Gastrocnemius medialis (tissue), 4 donors: Measurements from ENCODE around the gene MAP3K20. TPM values are rescaled to one million over a fixed set of nuclear protein-coding genes. Genes with fewer than 3 reads are reported as not detected.
A peak's percentile ranks its signal among the peaks of the same experiment; 100 is the strongest.

Source experiments
- ATAC-seq, 2 donors: fragments of 150-250 bp; one replicate each; pipeline ENCODE4 v1.9.1; 2016
- DNase-seq, 2 donors: peaks; one replicate each; pipeline ENCODE4 v3.0.0-alpha.2; 2019
- H3K27ac ChIP-seq, 4 donors: fragments of 200-600 bp; sonication (generic); 1 replicate in 1 of 4; 2 replicates in 3 of 4; pipeline ENCODE4 v1.5.1; 2016 to 2018; ENCODE audit warnings: mild to moderate bottlenecking in 2 of 4, moderate library complexity in 1 of 4
- H3K27me3 ChIP-seq, 3 donors: fragments of 200-600 bp; sonication (generic) in 2 of 3; 1 replicate in 1 of 3; 2 replicates in 2 of 3; pipeline versions ENCODE4 v1.5.1 to v1.6.0; 2016 to 2019; ENCODE audit warnings: mild to moderate bottlenecking in 1 of 3, moderate library complexity in 1 of 3
- H3K36me3 ChIP-seq, 2 donors: fragments of 200-600 bp; sonication (generic) in 1 of 2; one replicate each; pipeline ENCODE4 v1.5.1; 2017 to 2018
- H3K4me1 ChIP-seq, 2 donors: fragments of 200-600 bp; sonication (generic) in 1 of 2; one replicate each; pipeline ENCODE4 v1.5.1; 2016 to 2017; ENCODE audit warnings: mild to moderate bottlenecking in 2 of 2
- H3K4me3 ChIP-seq, 4 donors: fragments of 200-600 bp; sonication (generic) in 3 of 4; 1 replicate in 1 of 4; 2 replicates in 3 of 4; pipeline ENCODE4 v1.5.1; 2016 to 2019; ENCODE audit warnings: mild to moderate bottlenecking in 2 of 4
- H3K9me3 ChIP-seq, 3 donors: fragments of 200-600 bp; sonication (generic) in 2 of 3; 1 replicate in 1 of 3; 2 replicates in 2 of 3; pipeline ENCODE4 v1.5.1; 2016 to 2019
- POLR2A ChIP-seq, 2 donors: fragments of 450-650 bp; IDR thresholded peaks; one replicate each; pipeline ENCODE4 v1.6.1; 2017; ENCODE audit warnings: antibody characterized with exemption in 2 of 2, mild to moderate bottlenecking in 2 of 2, moderate library complexity in 2 of 2
- in situ Hi-C, 4 donors: fragments of 200-750 bp; cut with MboI; loops; one replicate each; pipeline versions ENCODE4 v1.15.0 to v1.8.0; 2017; ENCODE audit warnings: low sequenced_read_pairs in 4 of 4
- intact Hi-C: fragments of 100-400 bp; cut with DNase I; formaldehyde crosslinking; loops from one replicate; pipeline ENCODE4 v1.15.1; 2023; ENCODE audit warnings: low total_unique reads
- total RNA-seq, 4 donors: library from RNA; depleted of rRNA; stranded (reverse); fragments of >200 nt; gene quantifications; one replicate each; pipeline versions ENCODE4 v1.1.0 to v1.2.3, GENCODE V29; 2016
- TF ChIP-seq, protein P1 (sequence below), 5 experiments: fragments of 450-650 bp in 3 of 5; fragments of 200-600 bp in 2 of 5; sonication (generic) in 2 of 5; IDR thresholded peaks in 4 of 5; conservative IDR thresholded peaks in 1 of 5; 1 replicate in 4 of 5; 2 replicates in 1 of 5; pipeline ENCODE4 v1.5.1; 2016 to 2019; ENCODE audit warnings: antibody characterized with exemption in 5 of 5, mild to moderate bottlenecking in 3 of 5, moderate library complexity in 3 of 5

MAP3K20 gene
- total RNA-seq, 4 donors from 2014 or later = 225 to 517 (median 280) TPM

DNA sequence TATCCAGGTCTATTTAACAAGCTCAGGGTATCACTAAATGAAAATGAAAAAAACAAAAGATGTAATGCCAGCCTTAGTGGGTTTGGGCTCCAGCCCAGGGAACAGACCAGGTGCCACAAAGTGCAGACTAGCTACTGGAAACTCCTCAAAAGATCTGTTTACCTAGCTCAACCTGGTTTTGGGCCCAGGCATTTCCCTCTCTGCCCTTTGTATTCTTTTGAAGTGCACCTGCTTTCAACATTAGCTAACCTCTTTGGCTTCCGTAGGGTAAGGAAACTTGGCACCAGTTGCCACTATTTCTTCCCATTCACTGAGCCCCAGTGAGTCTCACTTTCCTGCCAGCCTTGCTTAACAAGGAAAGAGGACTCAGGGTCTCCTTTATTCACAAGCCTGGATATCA, 155.4 kb downstream of the MAP3K20 start:
- peaks cover 48 to 59% of the 10 kb centered on the region in 2 donors for H3K4me1 ChIP-seq
- no peaks in the 10 kb centered on the region for H3K9me3 ChIP-seq
- peak; percentile 76 for ATAC-seq
- in situ Hi-C loops = no loop called here
- no peaks in the 10 kb centered on the region for H3K36me3 ChIP-seq
- H3K4me3 ChIP-seq = no peak overlapping the region
- peak; percentile 49 to 50 for DNase-seq
- peak overlapping the region; percentile 55 to 76 (median 72) for H3K27ac ChIP-seq
- intact Hi-C loops = loop anchor here (5.0 to 10.0 kb wide), 2 partner anchors 121 to 214 kb away; partner anchors contain the start of gene CDCA7
- TF ChIP-seq POLR2A (IDR thresholded peaks at IDR 0.05) = no peak
- TF ChIP-seq, protein P1, sequence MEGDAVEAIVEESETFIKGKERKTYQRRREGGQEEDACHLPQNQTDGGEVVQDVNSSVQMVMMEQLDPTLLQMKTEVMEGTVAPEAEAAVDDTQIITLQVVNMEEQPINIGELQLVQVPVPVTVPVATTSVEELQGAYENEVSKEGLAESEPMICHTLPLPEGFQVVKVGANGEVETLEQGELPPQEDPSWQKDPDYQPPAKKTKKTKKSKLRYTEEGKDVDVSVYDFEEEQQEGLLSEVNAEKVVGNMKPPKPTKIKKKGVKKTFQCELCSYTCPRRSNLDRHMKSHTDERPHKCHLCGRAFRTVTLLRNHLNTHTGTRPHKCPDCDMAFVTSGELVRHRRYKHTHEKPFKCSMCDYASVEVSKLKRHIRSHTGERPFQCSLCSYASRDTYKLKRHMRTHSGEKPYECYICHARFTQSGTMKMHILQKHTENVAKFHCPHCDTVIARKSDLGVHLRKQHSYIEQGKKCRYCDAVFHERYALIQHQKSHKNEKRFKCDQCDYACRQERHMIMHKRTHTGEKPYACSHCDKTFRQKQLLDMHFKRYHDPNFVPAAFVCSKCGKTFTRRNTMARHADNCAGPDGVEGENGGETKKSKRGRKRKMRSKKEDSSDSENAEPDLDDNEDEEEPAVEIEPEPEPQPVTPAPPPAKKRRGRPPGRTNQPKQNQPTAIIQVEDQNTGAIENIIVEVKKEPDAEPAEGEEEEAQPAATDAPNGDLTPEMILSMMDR (IDR thresholded peaks at IDR 0.05 in 4 of 5, conservative IDR thresholded peaks at IDR 0.05 in 1 of 5) = no peak
- no peaks in the 10 kb centered on the region for H3K27me3 ChIP-seq

DNA sequence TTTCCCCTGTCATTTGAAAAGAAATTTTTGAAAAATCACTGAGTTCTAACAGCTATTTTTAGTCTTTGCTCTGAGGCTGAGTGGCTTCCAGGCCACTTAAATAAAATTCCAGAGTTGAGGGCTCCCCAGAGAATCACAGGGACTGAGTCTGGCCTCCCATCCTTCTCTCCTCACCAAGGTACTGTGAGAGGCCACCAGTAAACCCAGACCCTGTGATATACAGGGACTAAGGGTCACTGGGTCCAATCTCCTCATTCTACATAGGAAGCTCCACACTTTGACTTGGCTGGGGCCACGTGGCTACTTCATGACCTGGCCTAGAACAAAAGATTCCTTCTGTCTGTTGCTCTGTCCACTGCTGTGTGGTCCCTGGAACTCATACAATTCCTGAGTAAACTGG, 155.8 kb downstream of the MAP3K20 start:
- DNase-seq (no peak), ATAC-seq (peak in 1 of 2 donors; percentile 16)
- TF ChIP-seq POLR2A (IDR thresholded peaks at IDR 0.05) = no peak
- TF ChIP-seq, protein P1 (IDR thresholded peaks at IDR 0.05 in 4 of 5, conservative IDR thresholded peaks at IDR 0.05 in 1 of 5) = no peak
- Histone ChIP-seq H3K4me1 (peaks cover 44 to 55% of the 10 kb centered on the region in 2 donors), H3K27me3 (no peaks in the 10 kb centered on the region), H3K4me3 (no peak overlapping the region), H3K9me3 (no peaks in the 10 kb centered on the region), H3K36me3 (no peaks in the 10 kb centered on the region), H3K27ac (peak overlapping the region; percentile 55 to 76 (median 72))
- in situ Hi-C loops = no loop called here
- intact Hi-C loops = loop anchor here (5.0 to 10.0 kb wide), 2 partner anchors 121 to 213 kb away; partner anchors contain the start of gene CDCA7

DNA sequence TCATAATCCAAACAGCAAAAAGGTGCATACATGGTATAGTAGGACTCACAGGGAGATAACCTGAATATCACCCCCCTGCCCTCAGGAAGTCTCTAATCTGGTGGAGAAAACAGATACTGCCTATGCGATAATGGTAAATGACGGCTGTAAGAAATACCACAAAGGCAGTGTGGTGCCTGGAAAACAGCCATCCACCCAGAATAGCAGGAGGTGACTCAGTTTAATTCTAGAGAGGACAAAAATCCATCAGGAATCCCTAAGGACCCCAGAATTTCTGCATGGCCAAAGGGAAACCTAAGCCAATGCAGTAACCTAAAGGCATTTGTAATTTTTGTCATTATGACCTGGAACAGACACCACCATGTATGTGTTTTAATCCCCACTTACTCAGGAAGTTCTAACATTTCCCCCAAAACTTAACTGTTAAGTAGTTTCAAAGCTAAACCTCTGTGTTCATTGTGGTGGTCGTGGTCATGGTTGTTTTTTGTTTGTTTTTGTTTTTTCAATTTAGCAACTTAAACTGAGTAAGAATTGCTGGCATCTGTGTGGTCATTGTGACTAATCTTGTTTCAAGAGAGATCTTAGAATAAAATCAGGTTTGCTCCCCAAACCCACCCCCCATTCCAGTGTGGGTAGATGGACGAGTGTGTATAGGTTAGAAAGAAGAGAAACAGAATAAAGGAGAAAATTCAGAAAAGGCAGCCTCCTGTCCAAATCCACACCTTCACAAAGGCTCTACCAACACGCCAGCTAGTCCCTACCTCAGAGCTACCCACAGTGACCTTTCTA, 157.5 kb downstream of the MAP3K20 start:
- Histone ChIP-seq H3K4me1 (peaks cover 27 to 38% of the 10 kb centered on the region in 2 donors), H3K4me3 (no peak overlapping the region), H3K27ac (no peak overlapping the region), H3K9me3 (no peaks in the 10 kb centered on the region), H3K36me3 (no peaks in the 10 kb centered on the region), H3K27me3 (no peaks in the 10 kb centered on the region)
- intact Hi-C loops = loop anchor here (5.0 to 10.0 kb wide), 2 partner anchors 119 to 212 kb away; partner anchors contain the start of gene CDCA7
- ATAC-seq = no peak
- in situ Hi-C loops = no loop called here
- no peak for DNase-seq
- TF ChIP-seq POLR2A (IDR thresholded peaks at IDR 0.05) = no peak
- TF ChIP-seq, protein P1 (IDR thresholded peaks at IDR 0.05 in 4 of 5, conservative IDR thresholded peaks at IDR 0.05 in 1 of 5) = no peak

DNA sequence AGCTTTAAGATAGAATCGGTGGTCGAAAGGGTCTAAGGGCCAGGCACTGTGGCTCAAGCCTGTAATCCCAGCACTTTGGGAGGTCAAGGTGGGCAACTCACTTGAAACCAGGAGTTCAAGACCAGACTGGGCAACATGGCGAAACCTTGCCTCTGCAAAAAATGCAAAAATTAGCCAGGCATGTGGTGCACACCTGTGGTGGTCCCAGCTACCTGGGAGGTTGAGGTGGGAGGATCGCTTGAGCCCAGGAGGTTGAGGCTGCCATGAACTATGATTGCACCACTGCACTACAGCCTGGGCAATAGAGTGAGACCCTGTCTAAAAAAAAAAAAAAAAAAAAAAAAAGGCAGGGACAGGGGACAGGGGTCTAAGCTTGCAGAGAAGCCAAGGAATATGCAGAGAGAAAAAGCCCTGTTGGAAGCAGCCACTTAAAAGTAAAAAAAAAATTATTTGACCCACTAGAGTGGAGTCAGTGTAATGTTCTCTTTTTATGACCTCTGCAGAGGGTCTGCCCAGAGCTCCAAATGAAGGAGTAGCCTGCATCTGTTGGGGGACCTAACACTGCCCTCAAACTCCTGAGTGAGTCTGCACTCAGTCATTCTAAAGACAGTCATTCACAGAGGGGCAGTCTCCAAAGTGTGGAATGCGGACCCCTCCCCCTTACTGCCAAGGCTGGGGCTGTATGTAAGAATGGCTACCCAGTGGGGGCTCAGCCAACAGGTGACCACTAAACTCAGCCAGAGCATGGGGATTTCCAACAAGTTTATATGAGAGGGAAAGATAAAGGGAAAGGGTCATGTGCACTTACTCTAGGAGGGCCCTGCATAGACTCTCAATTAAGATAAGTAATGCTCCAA, 160.5 kb downstream of the MAP3K20 start:
- DNase-seq (no peak), ATAC-seq (no peak)
- TF ChIP-seq, protein P1 (IDR thresholded peaks at IDR 0.05 in 4 of 5, conservative IDR thresholded peaks at IDR 0.05 in 1 of 5) = no peak
- TF ChIP-seq POLR2A (IDR thresholded peaks at IDR 0.05) = no peak
- Histone ChIP-seq H3K9me3 (no peaks in the 10 kb centered on the region), H3K27me3 (no peaks in the 10 kb centered on the region), H3K4me3 (no peak overlapping the region), H3K27ac (no peak overlapping the region), H3K36me3 (peaks cover 0 to 5% of the 10 kb centered on the region in 2 donors), H3K4me1 (peaks cover 7 to 14% of the 10 kb centered on the region in 2 donors)
- intact Hi-C loops = loop anchor here (10.0 kb wide), 1 partner anchor 209 kb away; no protein-coding TSS in a partner anchor
- in situ Hi-C loops = no loop called here
